SH-SY5Y (cell line): ENCODE data around the gene ZEB1.

Source experiments
- GATA2 ChIP-seq: IDR thresholded peaks from 2 replicates; pipeline ENCODE4 v1.6.1; 2011; ENCODE audit warnings: mild to moderate bottlenecking, low read depth, low read length
- GATA3 ChIP-seq: IDR thresholded peaks from 2 replicates; pipeline ENCODE4 v1.6.1; 2011; ENCODE audit warnings: low read depth, mild to moderate bottlenecking, low read length, moderate library complexity

DNA sequence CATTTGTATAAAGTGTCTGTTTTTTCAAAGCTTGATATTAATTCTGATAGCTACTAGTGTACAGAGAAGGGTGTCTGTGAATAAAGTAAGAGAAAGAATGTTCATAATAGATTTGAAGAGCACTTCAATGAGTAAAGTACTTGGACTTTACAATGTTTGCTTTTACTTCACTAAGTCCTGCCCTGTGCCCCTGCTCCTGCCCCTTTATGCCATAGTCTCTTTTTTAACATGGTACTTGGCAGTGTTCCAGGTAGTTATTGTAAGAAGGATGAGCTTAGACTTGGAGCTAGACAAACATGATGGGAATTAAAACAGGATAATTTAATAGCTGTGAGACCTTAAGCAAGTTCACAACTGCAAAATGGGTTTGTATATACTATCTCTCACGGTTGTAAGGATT is 41.0 kb downstream of the ZEB1 start:
- TF ChIP-seq GATA2 = no peak
- no peak for TF ChIP-seq GATA3
